Astrocyte (in vitro differentiated cells and primary cell): ENCODE data around the gene ABCD4. TPM values are rescaled to one million over a fixed set of nuclear protein-coding genes. Genes with fewer than 3 reads are reported as not detected.

Experiments
- DNase-seq: peaks from one replicate; pipeline ENCODE4 v3.0.0-alpha.2; 2010; ENCODE audit warnings: low read depth
- FAIRE-seq: peaks from 2 replicates; lab custom pipeline; 2011; peaks lifted over from hg19 to GRCh38; lab: Jason Lieb, UNC
- H2AFZ ChIP-seq: 2 replicates; pipeline ENCODE4 v1.6.0; 2012; ENCODE audit warnings: low read depth, low read length, inconsistent platforms
- H3K27ac ChIP-seq: 2 replicates; pipeline ENCODE4 v1.5.1; 2011; ENCODE audit warnings: low read depth, low read length, inconsistent platforms
- H3K27me3 ChIP-seq: 2 replicates; pipeline ENCODE4 v1.6.0; 2011; ENCODE audit warnings: low read length, inconsistent platforms; ENCODE audit not compliant: insufficient read depth
- H3K36me3 ChIP-seq: 2 replicates; pipeline ENCODE4 v1.5.1; 2011; ENCODE audit warnings: low read length, inconsistent platforms; ENCODE audit not compliant: insufficient read depth
- H3K4me1 ChIP-seq: 2 replicates; pipeline ENCODE4 v1.5.1; 2011; ENCODE audit warnings: low read length, inconsistent platforms; ENCODE audit not compliant: insufficient read depth
- H3K4me2 ChIP-seq: 2 replicates; pipeline ENCODE4 v1.6.0; 2012; ENCODE audit warnings: low read length, inconsistent platforms
- H3K4me3 ChIP-seq: 2 replicates; pipeline ENCODE4 v1.5.1; 2011; ENCODE audit warnings: low read depth, mild to moderate bottlenecking, low read length, inconsistent platforms; ENCODE audit not compliant: insufficient read depth
- H3K79me2 ChIP-seq: 2 replicates; pipeline ENCODE4 v1.6.0; 2012; ENCODE audit warnings: mild to moderate bottlenecking, low read length, inconsistent platforms; ENCODE audit not compliant: insufficient read depth
- H3K9ac ChIP-seq: 2 replicates; pipeline ENCODE4 v1.6.0; 2012; ENCODE audit warnings: mild to moderate bottlenecking, low read length, inconsistent platforms
- H3K9me3 ChIP-seq: 2 replicates; pipeline ENCODE4 v1.5.1; 2012; ENCODE audit warnings: low read depth, mild to moderate bottlenecking, low read length, inconsistent platforms; ENCODE audit not compliant: insufficient read depth
- H4K20me1 ChIP-seq: 2 replicates; pipeline ENCODE4 v1.6.0; 2012; ENCODE audit warnings: low read length, inconsistent platforms; ENCODE audit not compliant: insufficient read depth
- H3K27ac Mint-ChIP-seq: one replicate; pipeline ENCODE4 v1.8.0; 2021; ENCODE audit warnings: mild to moderate bottlenecking, mixed read lengths; ENCODE audit not compliant: unreplicated experiment
- H3K27me3 Mint-ChIP-seq: one replicate; pipeline ENCODE4 v1.8.0; 2021; ENCODE audit warnings: low read depth, mixed read lengths; ENCODE audit not compliant: unreplicated experiment
- H3K36me3 Mint-ChIP-seq: one replicate; pipeline ENCODE4 v1.8.0; 2021; ENCODE audit warnings: low read depth, mixed read lengths; ENCODE audit not compliant: unreplicated experiment
- H3K4me1 Mint-ChIP-seq: one replicate; pipeline ENCODE4 v1.8.0; 2021; ENCODE audit warnings: low read depth, mixed read lengths; ENCODE audit not compliant: unreplicated experiment
- H3K4me3 Mint-ChIP-seq: one replicate; pipeline ENCODE4 v1.8.0; 2021; ENCODE audit warnings: mild to moderate bottlenecking, moderate library complexity, mixed read lengths; ENCODE audit not compliant: unreplicated experiment
- H3K9me3 Mint-ChIP-seq: one replicate; pipeline ENCODE4 v1.8.0; 2021; ENCODE audit warnings: mild to moderate bottlenecking, mixed read lengths; ENCODE audit not compliant: unreplicated experiment
- CTCF ChIP-seq: IDR thresholded peaks from 2 replicates; pipeline ENCODE4 v1.5.1; 2011; ENCODE audit warnings: low read depth, mild to moderate bottlenecking, inconsistent platforms, low read length, moderate library complexity; ENCODE audit not compliant: insufficient read depth
- EZH2 ChIP-seq: IDR thresholded peaks from 2 replicates; pipeline ENCODE4 v1.6.1; 2012; ENCODE audit warnings: mild to moderate bottlenecking, low read length, inconsistent platforms; ENCODE audit not compliant: insufficient read depth
- total RNA-seq: library from RNA; stranded (reverse); gene quantifications from 2 replicates; pipeline ENCODE4 v1.2.1, GENCODE V29; 2021

ABCD4 gene
- total RNA-seq, 1 donor from 2014 or later, result 49.2 TPM

- no peak overlapping the region for H2AFZ ChIP-seq
- no peak overlapping the region for H3K27ac ChIP-seq
- Mint-ChIP-seq H3K4me3 (no peak overlapping the region), H3K36me3 (no peaks in the 10 kb centered on the region), H3K4me1 (no peaks in the 10 kb centered on the region), H3K27me3 (peaks cover 74% of the 10 kb centered on the region), H3K27ac (no peak overlapping the region), H3K9me3 (peaks cover 19% of the 10 kb centered on the region)
- no peaks in the 10 kb centered on the region for H3K4me1 ChIP-seq
- H3K4me2 ChIP-seq, result no peak overlapping the region
- TF ChIP-seq EZH2 (no peak), CTCF (no peak)
- no peaks in the 10 kb centered on the region for H3K79me2 ChIP-seq
- DNase-seq (no peak), FAIRE-seq (no peak)
- H3K27me3 ChIP-seq, result peaks cover 68% of the 10 kb centered on the region
- H3K36me3 ChIP-seq, result no peaks in the 10 kb centered on the region
- no peaks in the 10 kb centered on the region for H3K9me3 ChIP-seq
- no peak overlapping the region for H3K4me3 ChIP-seq
- H3K9ac ChIP-seq, result no peak overlapping the region
- peaks cover 10% of the 10 kb centered on the region for H4K20me1 ChIP-seq
These were observed 65.3 kb downstream of the ABCD4 start for GRCh38 chr14:74237441-74237840.

Other genes starting within 250 kb of the ABCD4 start
- 11.8 and 12.0 TPM in 2 replicates for gene ALDH6A1, start 218.5 kb downstream of the ABCD4 start, total RNA-seq
- gene LIN52, start 218.0 kb downstream of the ABCD4 start, total RNA-seq, result 5.5 and 6.2 TPM in 2 replicates
- gene VSX2, start 63.5 kb downstream of the ABCD4 start, total RNA-seq, result not detected in 2 replicates
- gene VRTN, start 45.5 kb upstream of the ABCD4 start, total RNA-seq, result 0.14 and 0.16 TPM in 2 replicates
- gene SYNDIG1L, start 123.3 kb upstream of the ABCD4 start, total RNA-seq, result not detected in 2 replicates
- 134 and 178 TPM in 2 replicates for gene NPC2, start 190.4 kb upstream of the ABCD4 start, total RNA-seq
- gene ISCA2, start 190.8 kb upstream of the ABCD4 start, total RNA-seq, result 21.2 and 23.6 TPM in 2 replicates